HG02973 (cell line): Measurements from ENCODE around the gene ATP2B2.

Source experiments
- ATAC-seq: cut with Tn5 transposase; IDR thresholded peaks from one replicate; pipeline ENCODE4 v1.9.1; 2021; ENCODE audit warnings: moderate library complexity; ENCODE audit not compliant: unreplicated experiment

ATP2B2 gene

GRCh38 chr3:10434144-10434937, 71.0 kb downstream of the ATP2B2 start:
- ATAC-seq, result no peak

GRCh38 chr3:10432931-10433330, 72.5 kb downstream of the ATP2B2 start:
- no peak for ATAC-seq

- no peak for ATAC-seq
Measured at GRCh38 chr3:10432156-10432845, 73.1 kb downstream of the ATP2B2 start.

GRCh38 chr3:10430805-10431204, 74.6 kb downstream of the ATP2B2 start:
- ATAC-seq, result no peak

DNA sequence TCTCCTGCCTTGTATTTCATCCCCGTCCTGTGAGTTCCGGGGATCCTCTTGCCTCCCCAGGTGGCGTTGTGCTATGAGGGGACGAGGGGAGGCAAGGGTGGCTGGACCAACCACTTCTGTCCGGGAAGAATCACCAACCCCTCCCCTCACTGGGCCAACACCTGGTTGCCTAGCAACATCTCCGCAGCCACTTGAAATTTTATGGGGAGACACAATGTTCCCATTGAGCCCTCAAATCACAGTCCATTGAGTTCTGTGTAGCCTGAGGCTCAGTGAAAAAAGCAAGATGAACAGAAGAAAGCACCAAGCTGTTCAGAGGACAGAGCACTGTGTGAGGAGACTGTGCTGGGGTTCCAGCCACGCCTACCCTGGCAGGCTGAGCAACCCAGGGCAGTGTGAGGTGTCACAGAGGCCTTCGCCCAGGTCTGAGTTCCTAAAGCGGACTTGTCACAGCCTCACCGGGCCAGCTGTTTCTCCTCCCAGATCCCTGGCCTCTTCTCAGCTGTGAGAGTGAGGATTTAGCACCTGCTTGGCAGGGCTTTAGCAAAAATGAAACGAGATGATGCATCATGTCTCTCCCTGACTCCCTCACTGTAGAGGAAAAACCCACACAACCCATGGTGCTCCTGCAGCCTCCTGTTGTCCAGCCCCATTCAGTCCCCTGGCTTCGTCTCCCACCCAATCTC, 76.8 kb downstream of the ATP2B2 start:
- no peak for ATAC-seq

GRCh38 chr3:10426346-10427220, 78.8 kb downstream of the ATP2B2 start:
- ATAC-seq, result no peak

GRCh38 chr3:10423171-10423882, 82.1 kb downstream of the ATP2B2 start:
- no peak for ATAC-seq

GRCh38 chr3:10421996-10422395, 83.4 kb downstream of the ATP2B2 start:
- no peak for ATAC-seq

DNA sequence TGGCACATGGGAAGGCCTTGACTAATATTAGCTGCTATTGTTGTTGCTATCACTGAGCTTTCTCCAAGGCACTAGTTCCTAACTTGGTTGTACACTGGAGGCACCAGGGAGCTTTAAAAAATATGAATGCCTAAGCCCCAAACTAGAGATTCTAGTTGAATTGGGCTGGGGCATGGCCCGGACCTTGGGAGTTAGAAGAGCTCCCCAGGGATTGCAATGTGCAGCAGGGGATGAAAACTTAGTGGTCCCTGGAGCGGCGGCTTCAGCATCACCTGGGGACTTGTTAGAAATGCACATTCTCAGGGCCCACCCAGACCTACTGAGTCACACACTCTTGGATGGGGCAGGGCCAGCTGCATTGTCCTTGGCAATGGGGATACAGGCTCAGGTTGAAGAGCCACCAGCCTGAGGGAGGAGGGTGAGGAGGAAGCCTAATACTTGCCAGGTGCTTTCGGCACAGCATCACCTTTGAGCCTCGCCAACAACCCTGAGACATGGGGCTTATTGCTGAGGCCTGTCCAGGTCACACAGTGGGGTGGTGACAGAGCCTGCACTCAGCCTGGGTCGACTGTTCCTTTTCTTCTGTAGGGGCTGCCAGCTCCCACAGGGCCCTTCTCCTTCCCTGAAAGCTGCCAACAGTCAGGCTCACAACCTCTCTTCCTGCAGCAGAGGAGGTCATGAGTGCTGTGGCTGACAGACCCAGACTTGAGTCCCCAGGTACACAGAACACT, 84.5 kb downstream of the ATP2B2 start:
- ATAC-seq, result no peak

GRCh38 chr3:10419637-10420232, 85.7 kb downstream of the ATP2B2 start:
- ATAC-seq, result no peak

- no peak for ATAC-seq
Measured at GRCh38 chr3:10417847-10418246, 87.5 kb downstream of the ATP2B2 start.

DNA sequence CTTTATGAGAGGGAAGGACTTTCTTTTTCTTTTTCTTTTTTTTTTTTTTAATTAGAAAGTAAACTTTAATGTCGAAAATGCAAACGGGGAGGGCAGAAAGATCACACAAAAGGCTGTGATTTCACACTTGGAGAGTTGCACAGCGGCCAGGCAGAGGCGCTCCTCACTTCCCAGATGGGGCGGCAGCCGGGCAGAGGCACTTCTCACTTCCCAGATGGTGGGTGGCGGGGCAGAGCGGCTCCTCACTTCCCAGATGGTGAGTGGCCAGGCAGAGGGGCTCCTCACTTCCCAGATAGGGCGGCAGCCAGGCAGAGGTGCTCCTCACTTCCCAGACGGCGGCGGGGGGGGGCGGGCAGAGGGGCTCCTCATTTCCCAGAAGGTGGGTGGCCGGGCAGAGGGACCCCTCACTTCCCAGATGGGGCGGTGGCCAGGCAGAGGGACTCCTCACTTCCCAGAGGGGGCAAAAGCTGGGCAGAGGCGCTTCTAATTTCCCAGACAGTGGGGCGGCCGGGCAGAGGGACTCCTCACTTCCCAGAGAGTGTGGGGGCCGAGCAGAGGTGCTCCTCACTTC, 88.6 kb downstream of the ATP2B2 start:
- ATAC-seq, result no peak

- ATAC-seq, result no peak
Measured at GRCh38 chr3:10413041-10413440, 92.3 kb downstream of the ATP2B2 start.

- no peak for ATAC-seq
Measured at GRCh38 chr3:10411598-10412332, 93.6 kb downstream of the ATP2B2 start.

DNA sequence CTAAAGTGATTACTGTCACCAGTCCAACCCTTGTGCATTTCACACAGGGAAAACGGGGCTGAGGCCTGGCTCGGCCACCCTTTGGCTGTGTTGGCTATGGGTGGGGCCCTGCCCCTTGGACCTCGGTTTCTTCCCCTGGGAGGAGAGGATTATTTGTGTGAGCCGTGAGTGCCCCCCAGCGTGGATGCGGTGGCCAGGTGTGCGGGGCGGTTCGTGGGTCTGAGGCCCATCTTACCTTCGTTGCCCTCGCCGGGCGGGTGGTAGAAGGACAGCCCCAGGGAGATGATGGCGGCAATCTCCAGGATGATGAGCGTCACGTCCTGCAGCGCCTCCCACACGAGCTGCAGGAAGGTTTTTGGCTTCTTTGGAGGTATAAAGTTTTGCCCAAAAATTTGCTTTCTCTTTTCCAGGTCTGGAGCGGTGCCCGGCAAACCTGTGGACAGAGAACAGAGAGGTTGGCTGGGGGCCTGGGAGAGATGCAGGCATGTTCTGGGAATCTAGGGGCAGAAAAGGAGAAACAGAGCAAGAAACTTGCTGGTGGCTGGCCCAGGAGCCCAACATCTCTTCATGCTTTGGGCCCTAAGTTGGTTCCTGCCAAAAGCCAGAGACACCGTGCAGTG, 94.9 kb downstream of the ATP2B2 start:
- no peak for ATAC-seq

DNA sequence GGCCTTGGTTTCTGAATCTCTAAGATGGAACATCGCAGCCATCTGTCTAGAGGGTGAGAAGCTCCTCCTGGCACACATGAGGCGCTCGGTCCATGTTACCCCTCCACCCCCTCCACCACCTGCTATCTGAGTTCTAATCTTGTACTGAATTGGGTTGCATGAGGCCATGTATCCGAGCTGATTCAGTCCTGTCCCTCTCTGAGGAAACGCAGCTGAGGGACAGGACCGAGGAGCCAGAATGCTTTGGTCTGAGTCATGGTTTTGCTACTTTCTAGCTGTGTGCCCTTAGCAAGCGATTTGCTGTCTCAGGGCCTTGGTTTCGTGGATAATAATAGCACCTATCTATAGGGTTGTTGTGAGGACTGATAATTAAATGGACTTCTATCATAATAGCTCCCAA, 96.7 kb downstream of the ATP2B2 start:
- no peak for ATAC-seq

GRCh38 chr3:10407361-10407760, 98.0 kb downstream of the ATP2B2 start:
- no peak for ATAC-seq

DNA sequence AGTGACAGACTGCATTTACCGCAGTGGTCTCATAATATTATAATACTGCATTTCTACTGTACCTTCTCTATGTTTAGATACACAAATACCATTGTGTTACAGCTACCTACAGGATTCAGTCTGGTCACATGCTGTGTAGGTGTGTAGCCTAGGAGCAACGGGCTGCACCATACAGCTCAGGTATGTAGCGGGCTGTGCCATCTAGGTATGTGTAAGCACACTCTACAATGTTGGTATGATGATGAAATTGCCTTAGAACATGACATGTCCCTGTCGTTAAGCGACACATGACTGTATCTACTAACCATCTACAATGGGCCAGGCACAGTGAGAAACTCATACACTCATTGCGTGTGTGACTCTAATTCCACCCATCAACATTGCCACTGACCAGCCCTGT, 99.0 kb downstream of the ATP2B2 start:
- no peak for ATAC-seq
